Cardiac fibroblast (primary cell): ENCODE measurements around the gene PCDHA10.
"Not testable (repeated sequence)": the region's sequence is repeated elsewhere in the genome, so short reads cannot be mapped to it uniquely, and the experiment has no call there.

ENCODE experiments used
- DNase-seq, 2 donors: peaks; one replicate each; pipeline versions ENCODE4 v3.0.0 to v3.0.0-alpha.2; 2010; ENCODE audit warnings: low read depth in 2 of 2
- H3K4me3 ChIP-seq, 2 donors: replicated peaks in 1 of 2; 1 replicate in 1 of 2; 2 replicates in 1 of 2; pipeline ENCODE4 v1.5.1; 2011; ENCODE audit warnings: low read depth in 2 of 2, low read length in 2 of 2, mild to moderate bottlenecking in 2 of 2, moderate library complexity in 1 of 2
- TF ChIP-seq, protein P1 (sequence below): IDR thresholded peaks from one replicate; pipeline ENCODE4 v1.5.1; 2011; ENCODE audit warnings: low read depth, mild to moderate bottlenecking, low read length, inconsistent platforms

PCDHA10 gene, protein sequence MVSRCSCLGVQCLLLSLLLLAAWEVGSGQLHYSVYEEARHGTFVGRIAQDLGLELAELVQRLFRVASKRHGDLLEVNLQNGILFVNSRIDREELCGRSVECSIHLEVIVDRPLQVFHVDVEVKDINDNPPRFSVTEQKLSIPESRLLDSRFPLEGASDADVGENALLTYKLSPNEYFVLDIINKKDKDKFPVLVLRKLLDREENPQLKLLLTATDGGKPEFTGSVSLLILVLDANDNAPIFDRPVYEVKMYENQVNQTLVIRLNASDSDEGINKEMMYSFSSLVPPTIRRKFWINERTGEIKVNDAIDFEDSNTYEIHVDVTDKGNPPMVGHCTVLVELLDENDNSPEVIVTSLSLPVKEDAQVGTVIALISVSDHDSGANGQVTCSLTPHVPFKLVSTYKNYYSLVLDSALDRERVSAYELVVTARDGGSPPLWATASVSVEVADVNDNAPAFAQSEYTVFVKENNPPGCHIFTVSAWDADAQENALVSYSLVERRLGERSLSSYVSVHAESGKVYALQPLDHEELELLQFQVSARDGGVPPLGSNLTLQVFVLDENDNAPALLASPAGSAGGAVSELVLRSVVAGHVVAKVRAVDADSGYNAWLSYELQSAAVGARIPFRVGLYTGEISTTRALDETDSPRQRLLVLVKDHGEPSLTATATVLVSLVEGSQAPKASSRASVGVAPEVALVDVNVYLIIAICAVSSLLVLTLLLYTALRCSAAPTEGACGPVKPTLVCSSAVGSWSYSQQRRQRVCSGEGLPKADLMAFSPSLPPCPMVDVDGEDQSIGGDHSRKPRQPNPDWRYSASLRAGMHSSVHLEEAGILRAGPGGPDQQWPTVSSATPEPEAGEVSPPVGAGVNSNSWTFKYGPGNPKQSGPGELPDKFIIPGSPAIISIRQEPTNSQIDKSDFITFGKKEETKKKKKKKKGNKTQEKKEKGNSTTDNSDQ

DNA sequence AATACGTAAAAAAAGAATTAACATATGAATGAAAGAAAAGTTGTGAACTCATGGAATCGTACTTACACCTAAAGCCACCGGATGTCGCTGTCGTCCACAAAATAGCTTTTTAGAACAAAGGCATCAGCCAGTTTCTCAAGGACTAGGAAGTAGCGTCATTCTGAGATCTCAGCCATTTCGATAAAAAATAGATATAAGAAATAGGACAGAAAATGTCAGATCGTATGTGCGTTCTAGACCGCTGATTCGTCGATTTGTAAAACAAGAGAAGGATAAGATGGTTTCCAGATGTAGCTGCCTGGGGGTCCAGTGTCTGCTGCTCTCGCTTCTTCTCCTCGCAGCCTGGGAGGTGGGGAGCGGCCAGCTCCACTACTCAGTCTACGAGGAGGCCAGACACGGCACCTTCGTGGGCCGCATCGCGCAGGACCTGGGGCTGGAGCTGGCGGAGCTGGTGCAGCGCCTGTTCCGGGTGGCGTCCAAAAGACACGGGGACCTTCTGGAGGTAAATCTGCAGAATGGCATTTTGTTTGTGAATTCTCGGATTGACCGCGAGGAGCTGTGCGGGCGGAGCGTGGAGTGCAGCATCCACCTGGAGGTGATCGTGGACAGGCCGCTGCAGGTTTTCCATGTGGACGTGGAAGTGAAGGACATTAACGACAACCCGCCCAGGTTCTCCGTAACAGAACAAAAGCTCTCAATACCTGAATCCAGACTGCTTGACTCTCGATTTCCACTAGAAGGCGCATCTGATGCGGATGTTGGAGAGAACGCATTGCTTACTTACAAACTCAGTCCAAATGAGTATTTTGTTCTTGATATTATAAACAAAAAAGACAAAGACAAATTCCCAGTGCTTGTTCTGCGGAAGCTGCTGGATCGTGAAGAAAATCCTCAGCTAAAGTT is at the start of gene PCDHA10:
TSS of gene PCDHA10 (plus strand) at position 126 of the 903 bp plus-strand sequence. CDS start at position 278, 152 bp downstream.
- TF ChIP-seq, protein P1, sequence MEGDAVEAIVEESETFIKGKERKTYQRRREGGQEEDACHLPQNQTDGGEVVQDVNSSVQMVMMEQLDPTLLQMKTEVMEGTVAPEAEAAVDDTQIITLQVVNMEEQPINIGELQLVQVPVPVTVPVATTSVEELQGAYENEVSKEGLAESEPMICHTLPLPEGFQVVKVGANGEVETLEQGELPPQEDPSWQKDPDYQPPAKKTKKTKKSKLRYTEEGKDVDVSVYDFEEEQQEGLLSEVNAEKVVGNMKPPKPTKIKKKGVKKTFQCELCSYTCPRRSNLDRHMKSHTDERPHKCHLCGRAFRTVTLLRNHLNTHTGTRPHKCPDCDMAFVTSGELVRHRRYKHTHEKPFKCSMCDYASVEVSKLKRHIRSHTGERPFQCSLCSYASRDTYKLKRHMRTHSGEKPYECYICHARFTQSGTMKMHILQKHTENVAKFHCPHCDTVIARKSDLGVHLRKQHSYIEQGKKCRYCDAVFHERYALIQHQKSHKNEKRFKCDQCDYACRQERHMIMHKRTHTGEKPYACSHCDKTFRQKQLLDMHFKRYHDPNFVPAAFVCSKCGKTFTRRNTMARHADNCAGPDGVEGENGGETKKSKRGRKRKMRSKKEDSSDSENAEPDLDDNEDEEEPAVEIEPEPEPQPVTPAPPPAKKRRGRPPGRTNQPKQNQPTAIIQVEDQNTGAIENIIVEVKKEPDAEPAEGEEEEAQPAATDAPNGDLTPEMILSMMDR, result peak; percentile 2
- H3K4me3 ChIP-seq, result no peak within 1 kb of the TSS
- DNase-seq, result peak in 1 of 2 donors; percentile 35

DNA sequence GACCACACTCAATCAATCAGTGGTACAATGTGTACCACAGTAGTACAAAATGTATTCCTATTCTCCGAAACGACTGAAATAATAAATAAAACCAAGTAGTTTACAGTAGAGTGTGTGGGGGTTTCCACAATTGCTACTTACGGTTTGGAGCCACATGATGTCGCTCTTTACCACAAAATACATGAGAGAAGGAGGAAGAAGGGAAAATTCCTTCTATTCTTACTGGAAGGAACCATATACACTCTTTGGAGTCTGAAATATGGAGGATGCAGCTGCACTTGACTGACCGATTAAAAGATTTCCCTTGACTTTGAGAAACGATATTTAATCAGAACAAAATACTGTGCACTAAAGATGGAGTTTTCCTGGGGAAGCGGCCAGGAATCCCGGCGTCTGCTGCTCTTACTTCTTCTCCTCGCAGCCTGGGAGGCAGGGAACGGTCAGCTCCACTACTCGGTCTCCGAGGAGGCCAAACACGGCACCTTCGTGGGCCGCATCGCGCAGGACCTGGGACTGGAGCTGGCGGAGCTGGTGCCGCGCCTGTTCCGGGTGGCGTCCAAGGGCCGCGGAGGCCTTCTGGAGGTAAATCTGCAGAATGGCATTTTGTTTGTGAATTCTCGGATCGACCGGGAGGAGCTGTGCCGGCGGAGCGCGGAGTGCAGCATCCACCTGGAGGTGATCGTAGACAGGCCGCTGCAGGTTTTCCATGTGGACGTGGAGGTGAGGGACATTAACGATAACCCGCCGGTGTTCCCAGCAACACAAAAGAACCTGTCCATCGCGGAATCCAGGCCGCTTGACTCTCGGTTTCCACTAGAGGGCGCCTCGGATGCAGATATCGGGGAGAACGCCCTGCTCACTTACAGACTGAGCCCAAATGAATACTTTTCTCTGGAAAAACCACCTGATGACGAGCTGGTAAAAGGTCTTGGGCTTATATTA is 48.6 kb upstream of the PCDHA10 start, which contains the start of gene PCDHA4:
TSS of gene PCDHA4 (plus strand) at position 235 of the 942 bp plus-strand sequence.
- TF ChIP-seq, protein P1, result peak; percentile 37
- peak within 1 kb of the TSS in 1 of 2 donors; percentile 30 for H3K4me3 ChIP-seq

DNA sequence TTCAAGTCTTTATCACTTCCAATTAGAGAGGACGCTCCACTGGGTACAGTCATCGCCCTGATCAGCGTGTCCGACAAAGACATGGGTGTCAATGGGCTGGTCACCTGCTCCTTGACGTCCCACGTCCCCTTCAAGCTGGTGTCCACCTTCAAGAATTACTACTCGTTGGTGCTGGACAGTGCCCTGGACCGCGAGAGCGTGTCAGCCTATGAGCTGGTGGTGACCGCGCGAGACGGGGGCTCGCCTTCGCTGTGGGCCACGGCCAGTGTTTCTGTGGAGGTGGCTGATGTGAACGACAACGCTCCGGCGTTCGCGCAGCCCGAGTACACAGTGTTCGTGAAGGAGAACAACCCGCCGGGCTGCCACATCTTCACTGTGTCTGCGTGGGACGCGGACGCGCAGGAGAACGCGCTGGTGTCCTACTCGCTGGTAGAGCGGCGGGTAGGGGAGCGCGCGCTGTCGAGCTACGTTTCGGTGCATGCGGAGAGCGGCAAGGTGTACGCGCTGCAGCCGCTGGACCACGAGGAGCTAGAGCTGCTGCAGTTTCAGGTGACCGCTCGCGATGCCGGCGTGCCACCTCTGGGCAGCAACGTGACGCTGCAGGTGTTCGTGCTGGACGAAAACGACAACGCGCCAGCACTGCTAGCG is 47.3 kb upstream of the PCDHA10 start:
- H3K4me3 ChIP-seq, DNase-seq: not testable (repeated sequence)

More for the DNA sequence above, 48.6 kb upstream of the PCDHA10 start, which contains the start of gene PCDHA4:
- DNase-seq, result peak; percentile 6 to 25

DNA sequence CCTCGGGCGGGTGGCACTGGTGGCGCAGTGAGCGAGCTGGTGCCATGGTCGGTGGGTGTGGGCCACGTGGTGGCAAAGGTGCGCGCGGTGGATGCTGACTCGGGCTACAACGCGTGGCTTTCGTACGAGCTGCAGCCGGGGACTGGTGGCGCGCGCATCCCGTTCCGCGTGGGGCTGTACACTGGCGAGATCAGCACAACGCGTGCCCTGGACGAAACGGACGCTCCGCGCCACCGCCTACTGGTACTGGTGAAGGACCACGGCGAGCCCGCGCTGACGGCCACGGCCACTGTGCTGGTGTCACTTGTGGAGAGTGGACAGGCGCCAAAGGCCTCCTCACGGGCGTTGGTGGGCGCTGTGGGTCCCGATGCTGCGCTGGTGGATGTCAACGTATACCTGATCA is 46.8 kb upstream of the PCDHA10 start:
- no peak overlapping the region for H3K4me3 ChIP-seq
- no peak for DNase-seq
- TF ChIP-seq, protein P1, result no peak

DNA sequence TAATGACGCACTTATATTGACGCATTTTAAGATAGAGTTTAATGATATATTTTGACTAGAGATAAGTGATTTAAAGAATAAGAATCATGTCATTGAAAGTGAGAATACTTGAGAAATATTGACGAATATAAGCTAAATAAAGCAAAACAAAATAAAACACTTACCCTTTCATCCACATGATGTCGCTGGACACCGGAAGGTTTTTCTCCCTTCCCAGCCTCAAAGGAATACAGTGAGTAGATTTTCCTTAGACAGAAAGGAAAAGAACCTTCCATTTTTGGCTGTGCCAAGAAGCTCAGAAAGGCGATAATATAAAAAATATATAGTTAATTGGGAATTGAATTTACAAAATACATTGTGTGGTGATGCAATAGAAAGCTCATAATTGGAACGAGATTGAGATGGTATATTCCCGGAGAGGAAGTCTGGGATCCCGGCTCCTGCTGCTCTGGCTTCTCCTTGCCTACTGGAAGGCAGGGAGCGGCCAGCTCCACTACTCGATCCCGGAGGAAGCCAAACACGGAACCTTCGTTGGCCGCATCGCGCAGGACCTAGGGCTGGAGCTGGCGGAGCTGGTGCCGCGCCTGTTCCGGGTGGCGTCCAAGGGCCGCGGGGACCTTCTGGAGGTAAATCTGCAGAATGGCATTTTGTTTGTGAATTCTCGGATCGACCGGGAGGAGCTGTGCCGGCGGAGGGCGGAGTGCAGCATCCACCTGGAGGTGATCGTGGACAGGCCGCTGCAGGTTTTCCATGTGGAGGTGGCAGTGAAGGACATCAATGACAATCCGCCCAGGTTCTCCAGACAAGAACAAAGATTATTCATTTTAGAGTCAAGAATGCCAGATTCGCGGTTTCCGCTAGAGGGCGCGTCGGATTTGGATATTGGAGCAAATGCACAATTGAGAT is 34.1 kb upstream of the PCDHA10 start, which contains the start of gene PCDHA5:
TSS of gene PCDHA5 (plus strand) at position 239 of the 906 bp plus-strand sequence.
- peak; percentile 3 to 37 for DNase-seq
- TF ChIP-seq, protein P1, result peak; percentile 46
- H3K4me3 ChIP-seq, result no peak within 1 kb of the TSS
